ENCODE measurements around the gene TVP23A. TPM values are rescaled to one million over a fixed set of nuclear protein-coding genes. Genes with fewer than 3 reads are reported as not detected.

TVP23A gene
- total and polyA plus RNA-seq, 12 donors, result 0.17 to 9.8 (median 0.68) TPM; not detected in 1

DNA sequence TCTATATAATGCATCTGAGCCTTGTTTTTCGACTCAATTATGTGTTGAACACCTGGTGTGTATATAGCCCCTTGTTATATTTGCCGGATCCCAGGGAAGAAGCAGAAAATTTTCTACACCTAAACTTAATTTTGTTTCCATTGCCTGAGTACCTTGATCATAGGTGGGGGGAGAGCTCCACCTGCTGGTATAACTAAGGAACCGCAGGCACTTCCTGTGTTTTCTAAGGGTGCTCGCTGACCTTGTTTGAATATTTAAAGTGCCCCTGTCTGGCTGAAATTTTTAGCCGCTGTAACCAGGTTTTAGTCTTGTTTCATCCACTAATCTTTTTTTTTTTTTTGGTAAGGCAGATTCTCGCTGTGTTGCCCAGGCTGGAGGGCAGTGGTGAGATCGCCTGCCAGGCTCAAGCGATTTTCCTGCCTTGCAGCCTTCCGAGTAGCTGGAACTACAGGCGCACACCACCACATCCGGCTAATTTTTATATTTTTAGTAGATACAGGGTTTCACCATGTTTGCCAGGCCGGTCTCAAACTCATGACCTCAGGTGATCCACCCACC lies 81.4 kb downstream of the TVP23A start:
- TF ChIP-seq, protein P1, sequence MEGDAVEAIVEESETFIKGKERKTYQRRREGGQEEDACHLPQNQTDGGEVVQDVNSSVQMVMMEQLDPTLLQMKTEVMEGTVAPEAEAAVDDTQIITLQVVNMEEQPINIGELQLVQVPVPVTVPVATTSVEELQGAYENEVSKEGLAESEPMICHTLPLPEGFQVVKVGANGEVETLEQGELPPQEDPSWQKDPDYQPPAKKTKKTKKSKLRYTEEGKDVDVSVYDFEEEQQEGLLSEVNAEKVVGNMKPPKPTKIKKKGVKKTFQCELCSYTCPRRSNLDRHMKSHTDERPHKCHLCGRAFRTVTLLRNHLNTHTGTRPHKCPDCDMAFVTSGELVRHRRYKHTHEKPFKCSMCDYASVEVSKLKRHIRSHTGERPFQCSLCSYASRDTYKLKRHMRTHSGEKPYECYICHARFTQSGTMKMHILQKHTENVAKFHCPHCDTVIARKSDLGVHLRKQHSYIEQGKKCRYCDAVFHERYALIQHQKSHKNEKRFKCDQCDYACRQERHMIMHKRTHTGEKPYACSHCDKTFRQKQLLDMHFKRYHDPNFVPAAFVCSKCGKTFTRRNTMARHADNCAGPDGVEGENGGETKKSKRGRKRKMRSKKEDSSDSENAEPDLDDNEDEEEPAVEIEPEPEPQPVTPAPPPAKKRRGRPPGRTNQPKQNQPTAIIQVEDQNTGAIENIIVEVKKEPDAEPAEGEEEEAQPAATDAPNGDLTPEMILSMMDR (IDR thresholded peaks at IDR 0.05), result peak; percentile 90 to 98 (median 96)
- no peak for TF ChIP-seq POLR2A (IDR thresholded peaks at IDR 0.05)
- H3K36me3 ChIP-seq (replicated peaks in 1 of 2), result no peaks in the 10 kb centered on the region
- peaks cover 16 to 18% of the 10 kb centered on the region in 2 donors for H3K4me1 ChIP-seq (replicated peaks in 1 of 2)
- peak; percentile 61 to 88 (median 74) for DNase-seq
- H3K27ac ChIP-seq, result peak overlapping the region; percentile 24 to 85 (median 65)
- WGBS, 4 donors, result 26 to 34% (median 29%) methylated on average over 12 of the region's 12 CpGs
- intact Hi-C loops (cut with DNase I), result loop anchor here (2.0 to 10.0 kb wide), 3 partner anchors 215 to 482 kb away; no protein-coding TSS in a partner anchor
- H3K9me3 ChIP-seq (replicated peaks in 1 of 3), result no peaks in the 10 kb centered on the region
- H3K4me3 ChIP-seq, result peak overlapping the region in 1 of 4 donors; percentile 24
- H3K27me3 ChIP-seq, result no peaks in the 10 kb centered on the region

DNA sequence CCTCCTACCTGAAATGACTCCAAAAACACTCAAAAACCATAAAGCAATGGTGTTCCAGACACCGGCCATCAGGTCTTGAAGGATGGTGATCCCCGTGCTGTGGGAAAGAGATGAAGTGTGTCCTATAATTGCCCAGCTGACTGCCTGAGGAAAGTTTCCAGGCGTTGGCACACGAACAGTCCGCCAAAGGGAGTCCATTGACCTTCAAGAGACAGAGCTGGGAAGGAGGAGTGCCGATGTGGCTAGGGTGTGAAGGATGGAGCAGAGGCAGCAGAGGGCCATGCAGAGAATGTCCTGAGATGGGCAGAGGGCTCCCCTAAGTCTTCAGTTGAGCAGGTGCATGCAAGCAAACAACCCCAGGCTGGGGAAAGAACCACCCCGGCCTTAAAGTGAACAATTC lies 86.8 kb downstream of the TVP23A start:
- Histone ChIP-seq H3K27me3 (no peaks in the 10 kb centered on the region), H3K9me3 (replicated peaks in 1 of 3) (no peaks in the 10 kb centered on the region), H3K27ac (no peak overlapping the region), H3K4me3 (no peak overlapping the region), H3K4me1 (replicated peaks in 1 of 2) (peaks cover 0 to 4% of the 10 kb centered on the region in 2 donors), H3K36me3 (replicated peaks in 1 of 2) (no peaks in the 10 kb centered on the region)
- intact Hi-C loops (cut with DNase I), result loop anchor here in 1 of 2 donors (10.0 kb wide), 1 partner anchor 477 kb away; no protein-coding TSS in a partner anchor
- WGBS, 4 donors, result 54 to 80% (median 67%) methylated on average over 6 to 7 of the region's 7 CpGs
- DNase-seq, result no peak
- TF ChIP-seq, protein P1 (IDR thresholded peaks at IDR 0.05), result no peak
- no peak for TF ChIP-seq POLR2A (IDR thresholded peaks at IDR 0.05)

- H3K36me3 ChIP-seq (replicated peaks in 1 of 2), result no peaks in the 10 kb centered on the region
- H3K4me1 ChIP-seq (replicated peaks in 1 of 2), result peaks cover 0 to 4% of the 10 kb centered on the region in 2 donors
- no peak overlapping the region for H3K27ac ChIP-seq
- WGBS, 4 donors, result 53 to 64% (median 56%) methylated on average over 11 to 19 of the region's 19 CpGs
- peak; percentile 66 to 90 (median 87) for DNase-seq
- no peaks in the 10 kb centered on the region for H3K9me3 ChIP-seq (replicated peaks in 1 of 3)
- H3K27me3 ChIP-seq, result no peaks in the 10 kb centered on the region
- TF ChIP-seq, protein P1 (IDR thresholded peaks at IDR 0.05), result peak in 1 of 6 experiments; percentile 9
- no peak for TF ChIP-seq POLR2A (IDR thresholded peaks at IDR 0.05)
- H3K4me3 ChIP-seq, result no peak overlapping the region
- intact Hi-C loops (cut with DNase I), result loop anchor here in 1 of 2 donors (10.0 kb wide), 1 partner anchor 475 kb away; no protein-coding TSS in a partner anchor
These were observed 89.2 kb downstream of the TVP23A start for GRCh38 chr16:10729104-10730048.
